Measurements from ENCODE around the gene ZNF503.

ZNF503 gene

GRCh38 chr10:75435291-75435690 lies 33.7 kb upstream of the ZNF503 start:
- Histone ChIP-seq H3K4me1 (ENCODE audit: control insufficient read depth in 1 of 2, insufficient read depth in 1 of 2, low read depth in 1 of 2, low read length in 1 of 2) (peaks cover 23 to 24% of the 10 kb centered on the region in 2 experiments), H3K27me3 (no peaks in the 10 kb centered on the region), H3K27ac (no peak overlapping the region), H3K36me3 (peaks cover 15% of the 10 kb centered on the region), H3K9me3 (no peaks in the 10 kb centered on the region), H3K4me3 (ENCODE audit: low read depth in 1 of 2, low read length in 1 of 2) (no peak overlapping the region)
- TF ChIP-seq, protein P1, sequence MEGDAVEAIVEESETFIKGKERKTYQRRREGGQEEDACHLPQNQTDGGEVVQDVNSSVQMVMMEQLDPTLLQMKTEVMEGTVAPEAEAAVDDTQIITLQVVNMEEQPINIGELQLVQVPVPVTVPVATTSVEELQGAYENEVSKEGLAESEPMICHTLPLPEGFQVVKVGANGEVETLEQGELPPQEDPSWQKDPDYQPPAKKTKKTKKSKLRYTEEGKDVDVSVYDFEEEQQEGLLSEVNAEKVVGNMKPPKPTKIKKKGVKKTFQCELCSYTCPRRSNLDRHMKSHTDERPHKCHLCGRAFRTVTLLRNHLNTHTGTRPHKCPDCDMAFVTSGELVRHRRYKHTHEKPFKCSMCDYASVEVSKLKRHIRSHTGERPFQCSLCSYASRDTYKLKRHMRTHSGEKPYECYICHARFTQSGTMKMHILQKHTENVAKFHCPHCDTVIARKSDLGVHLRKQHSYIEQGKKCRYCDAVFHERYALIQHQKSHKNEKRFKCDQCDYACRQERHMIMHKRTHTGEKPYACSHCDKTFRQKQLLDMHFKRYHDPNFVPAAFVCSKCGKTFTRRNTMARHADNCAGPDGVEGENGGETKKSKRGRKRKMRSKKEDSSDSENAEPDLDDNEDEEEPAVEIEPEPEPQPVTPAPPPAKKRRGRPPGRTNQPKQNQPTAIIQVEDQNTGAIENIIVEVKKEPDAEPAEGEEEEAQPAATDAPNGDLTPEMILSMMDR (IDR thresholded peaks at IDR 0.05): no peak

- Histone ChIP-seq H3K27me3 (no peaks in the 10 kb centered on the region), H3K36me3 (peaks cover 11% of the 10 kb centered on the region), H3K4me3 (ENCODE audit: low read depth in 1 of 2, low read length in 1 of 2) (no peak overlapping the region), H3K9me3 (no peaks in the 10 kb centered on the region), H3K27ac (no peak overlapping the region), H3K4me1 (ENCODE audit: control insufficient read depth in 1 of 2, insufficient read depth in 1 of 2, low read depth in 1 of 2, low read length in 1 of 2) (peaks cover 28 to 31% of the 10 kb centered on the region in 2 experiments)
- TF ChIP-seq, protein P1 (IDR thresholded peaks at IDR 0.05): no peak
These were observed 32.7 kb upstream of the ZNF503 start for GRCh38 chr10:75434291-75434690.

GRCh38 chr10:75433216-75433615 lies 31.7 kb upstream of the ZNF503 start:
- peaks cover under 1% of the 10 kb centered on the region for H3K36me3 ChIP-seq
- H3K27ac ChIP-seq: no peak overlapping the region
- no peak overlapping the region for H3K4me3 ChIP-seq (ENCODE audit: low read depth in 1 of 2, low read length in 1 of 2)
- TF ChIP-seq, protein P1 (IDR thresholded peaks at IDR 0.05): no peak
- peaks cover 31% of the 10 kb centered on the region in 2 experiments for H3K4me1 ChIP-seq (ENCODE audit: control insufficient read depth in 1 of 2, insufficient read depth in 1 of 2, low read depth in 1 of 2, low read length in 1 of 2)
- H3K9me3 ChIP-seq: no peaks in the 10 kb centered on the region
- H3K27me3 ChIP-seq: no peaks in the 10 kb centered on the region

GRCh38 chr10:75432763-75433162 lies 31.2 kb upstream of the ZNF503 start:
- Histone ChIP-seq H3K27me3 (no peaks in the 10 kb centered on the region), H3K4me3 (ENCODE audit: low read depth in 1 of 2, low read length in 1 of 2) (no peak overlapping the region), H3K27ac (no peak overlapping the region), H3K36me3 (no peaks in the 10 kb centered on the region), H3K4me1 (ENCODE audit: control insufficient read depth in 1 of 2, insufficient read depth in 1 of 2, low read depth in 1 of 2, low read length in 1 of 2) (peaks cover 31 to 35% of the 10 kb centered on the region in 2 experiments), H3K9me3 (no peaks in the 10 kb centered on the region)
- TF ChIP-seq, protein P1 (IDR thresholded peaks at IDR 0.05): no peak

DNA sequence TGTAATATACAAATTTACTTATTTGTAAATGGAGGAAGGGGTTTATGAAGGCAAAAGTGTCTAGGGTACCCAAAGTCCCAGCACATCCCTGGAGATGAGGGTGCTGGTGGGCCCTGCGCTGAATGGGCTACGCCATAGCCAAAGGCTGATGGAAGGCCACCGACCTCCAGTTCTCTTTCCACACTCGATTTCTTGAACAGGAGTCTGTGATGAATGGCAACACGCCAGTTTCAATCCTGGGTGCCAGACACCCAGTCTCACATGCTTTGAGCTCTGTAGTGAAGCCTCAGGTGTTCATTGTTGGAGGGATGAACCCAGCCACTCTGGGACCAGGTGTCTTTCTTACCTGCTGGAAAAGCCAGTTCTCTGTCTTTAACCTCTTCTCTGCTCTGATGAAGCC lies 30.6 kb upstream of the ZNF503 start:
- peak overlapping the region; percentile 68 to 72 for H3K4me3 ChIP-seq (ENCODE audit: low read depth in 1 of 2, low read length in 1 of 2)
- no peak overlapping the region for H3K27ac ChIP-seq
- H3K9me3 ChIP-seq: no peaks in the 10 kb centered on the region
- TF ChIP-seq, protein P1 (IDR thresholded peaks at IDR 0.05): no peak
- peaks cover 31 to 37% of the 10 kb centered on the region in 2 experiments for H3K4me1 ChIP-seq (ENCODE audit: control insufficient read depth in 1 of 2, insufficient read depth in 1 of 2, low read depth in 1 of 2, low read length in 1 of 2)
- no peaks in the 10 kb centered on the region for H3K27me3 ChIP-seq
- H3K36me3 ChIP-seq: no peaks in the 10 kb centered on the region
